Tibial nerve (tissue), 4 donors: ENCODE measurements around the gene SYNE3.

Experiments used
- CTCF ChIP-seq, 5 experiments: fragments of 200-600 bp in 3 of 5; fragments of 450-650 bp in 2 of 5; sonication (generic) in 3 of 5; IDR thresholded peaks; one replicate each; pipeline ENCODE4 v1.5.1; 2016 to 2019; ENCODE audit warnings: antibody characterized with exemption in 5 of 5, mild to moderate bottlenecking in 3 of 5, moderate library complexity in 2 of 5
- EP300 ChIP-seq, 2 donors: sonication (generic); formaldehyde crosslinking; IDR thresholded peaks; one replicate each; pipeline ENCODE4 v1.6.1; 2017; ENCODE audit warnings: antibody characterized with exemption in 2 of 2, mild to moderate bottlenecking in 1 of 2
- POLR2A ChIP-seq, 2 donors: fragments of 450-650 bp; IDR thresholded peaks; one replicate each; pipeline ENCODE4 v1.6.1; 2017; ENCODE audit warnings: antibody characterized with exemption in 2 of 2, mild to moderate bottlenecking in 2 of 2, moderate library complexity in 2 of 2

GRCh38 chr14:95467232-95467631 lies 49.2 kb downstream of the SYNE3 start:
- no peak for TF ChIP-seq CTCF (IDR thresholded peaks at IDR 0.05)
- TF ChIP-seq POLR2A (IDR thresholded peaks at IDR 0.05): no peak
- no peak for TF ChIP-seq EP300 (IDR thresholded peaks at IDR 0.05)
